Measurements from ENCODE around the gene OTOF. TPM values are rescaled to one million over a fixed set of nuclear protein-coding genes. Genes with fewer than 3 reads are reported as not detected.

OTOF gene
- total and polyA plus RNA-seq, 2 of the 13 experiments (the other 11 are each of a cell fraction or from before 2014, with no cell fraction given), result 0.04 TPM; not detected in 1

DNA sequence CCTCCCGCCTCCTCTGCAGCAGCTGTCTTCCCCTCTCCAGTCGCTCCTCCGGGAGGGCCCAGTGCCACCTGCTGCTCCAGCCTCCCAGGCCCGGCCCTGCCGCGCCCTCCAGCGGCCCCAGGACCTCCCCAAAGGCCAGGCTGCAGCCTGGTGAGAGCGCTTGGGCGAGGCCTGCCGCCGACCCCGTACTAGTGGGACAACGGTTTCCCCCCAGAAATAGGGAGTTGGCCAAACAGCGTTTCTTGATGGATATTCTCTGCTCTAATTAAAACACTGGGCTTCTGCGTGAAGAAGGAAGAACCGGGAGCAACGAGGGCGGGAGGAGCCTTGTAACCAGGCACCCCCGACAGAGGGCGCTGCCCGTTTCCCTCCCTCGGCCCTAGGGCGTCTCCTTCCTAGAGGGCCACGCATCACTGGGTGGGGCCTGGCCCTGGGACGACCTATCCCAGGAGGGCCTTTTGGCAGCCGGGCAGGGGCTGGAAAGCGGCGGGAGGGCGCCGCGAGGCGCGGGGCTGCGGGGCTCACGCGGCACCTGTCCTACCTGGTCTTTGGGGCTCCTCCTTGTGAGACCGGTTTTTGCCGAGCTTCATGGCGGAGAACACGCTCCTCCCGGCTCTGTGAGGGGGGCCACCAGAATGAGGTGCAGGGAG lies 25.4 kb upstream of the OTOF start (continued):
- TF ChIP-seq, protein P1, sequence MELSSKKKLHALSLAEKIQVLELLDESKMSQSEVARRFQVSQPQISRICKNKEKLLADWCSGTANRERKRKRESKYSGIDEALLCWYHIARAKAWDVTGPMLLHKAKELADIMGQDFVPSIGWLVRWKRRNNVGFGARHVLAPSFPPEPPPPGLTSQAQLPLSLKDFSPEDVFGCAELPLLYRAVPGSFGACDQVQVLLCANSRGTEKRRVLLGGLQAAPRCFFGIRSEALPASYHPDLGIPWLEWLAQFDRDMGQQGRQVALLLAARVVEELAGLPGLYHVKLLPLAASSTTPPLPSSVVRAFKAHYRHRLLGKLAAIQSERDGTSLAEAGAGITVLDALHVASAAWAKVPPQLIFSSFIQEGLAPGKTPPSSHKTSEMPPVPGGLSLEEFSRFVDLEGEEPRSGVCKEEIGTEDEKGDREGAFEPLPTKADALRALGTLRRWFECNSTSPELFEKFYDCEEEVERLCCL (CRISPR knock-in tag; IDR thresholded peaks at IDR 0.05; ENCODE audit: borderline replicate concordance), result no peak
- TF ChIP-seq, protein P2, sequence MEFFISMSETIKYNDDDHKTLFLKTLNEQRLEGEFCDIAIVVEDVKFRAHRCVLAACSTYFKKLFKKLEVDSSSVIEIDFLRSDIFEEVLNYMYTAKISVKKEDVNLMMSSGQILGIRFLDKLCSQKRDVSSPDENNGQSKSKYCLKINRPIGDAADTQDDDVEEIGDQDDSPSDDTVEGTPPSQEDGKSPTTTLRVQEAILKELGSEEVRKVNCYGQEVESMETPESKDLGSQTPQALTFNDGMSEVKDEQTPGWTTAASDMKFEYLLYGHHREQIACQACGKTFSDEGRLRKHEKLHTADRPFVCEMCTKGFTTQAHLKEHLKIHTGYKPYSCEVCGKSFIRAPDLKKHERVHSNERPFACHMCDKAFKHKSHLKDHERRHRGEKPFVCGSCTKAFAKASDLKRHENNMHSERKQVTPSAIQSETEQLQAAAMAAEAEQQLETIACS (CRISPR knock-in tag; IDR thresholded peaks at IDR 0.05), result no peak
- TF ChIP-seq, protein P3, sequence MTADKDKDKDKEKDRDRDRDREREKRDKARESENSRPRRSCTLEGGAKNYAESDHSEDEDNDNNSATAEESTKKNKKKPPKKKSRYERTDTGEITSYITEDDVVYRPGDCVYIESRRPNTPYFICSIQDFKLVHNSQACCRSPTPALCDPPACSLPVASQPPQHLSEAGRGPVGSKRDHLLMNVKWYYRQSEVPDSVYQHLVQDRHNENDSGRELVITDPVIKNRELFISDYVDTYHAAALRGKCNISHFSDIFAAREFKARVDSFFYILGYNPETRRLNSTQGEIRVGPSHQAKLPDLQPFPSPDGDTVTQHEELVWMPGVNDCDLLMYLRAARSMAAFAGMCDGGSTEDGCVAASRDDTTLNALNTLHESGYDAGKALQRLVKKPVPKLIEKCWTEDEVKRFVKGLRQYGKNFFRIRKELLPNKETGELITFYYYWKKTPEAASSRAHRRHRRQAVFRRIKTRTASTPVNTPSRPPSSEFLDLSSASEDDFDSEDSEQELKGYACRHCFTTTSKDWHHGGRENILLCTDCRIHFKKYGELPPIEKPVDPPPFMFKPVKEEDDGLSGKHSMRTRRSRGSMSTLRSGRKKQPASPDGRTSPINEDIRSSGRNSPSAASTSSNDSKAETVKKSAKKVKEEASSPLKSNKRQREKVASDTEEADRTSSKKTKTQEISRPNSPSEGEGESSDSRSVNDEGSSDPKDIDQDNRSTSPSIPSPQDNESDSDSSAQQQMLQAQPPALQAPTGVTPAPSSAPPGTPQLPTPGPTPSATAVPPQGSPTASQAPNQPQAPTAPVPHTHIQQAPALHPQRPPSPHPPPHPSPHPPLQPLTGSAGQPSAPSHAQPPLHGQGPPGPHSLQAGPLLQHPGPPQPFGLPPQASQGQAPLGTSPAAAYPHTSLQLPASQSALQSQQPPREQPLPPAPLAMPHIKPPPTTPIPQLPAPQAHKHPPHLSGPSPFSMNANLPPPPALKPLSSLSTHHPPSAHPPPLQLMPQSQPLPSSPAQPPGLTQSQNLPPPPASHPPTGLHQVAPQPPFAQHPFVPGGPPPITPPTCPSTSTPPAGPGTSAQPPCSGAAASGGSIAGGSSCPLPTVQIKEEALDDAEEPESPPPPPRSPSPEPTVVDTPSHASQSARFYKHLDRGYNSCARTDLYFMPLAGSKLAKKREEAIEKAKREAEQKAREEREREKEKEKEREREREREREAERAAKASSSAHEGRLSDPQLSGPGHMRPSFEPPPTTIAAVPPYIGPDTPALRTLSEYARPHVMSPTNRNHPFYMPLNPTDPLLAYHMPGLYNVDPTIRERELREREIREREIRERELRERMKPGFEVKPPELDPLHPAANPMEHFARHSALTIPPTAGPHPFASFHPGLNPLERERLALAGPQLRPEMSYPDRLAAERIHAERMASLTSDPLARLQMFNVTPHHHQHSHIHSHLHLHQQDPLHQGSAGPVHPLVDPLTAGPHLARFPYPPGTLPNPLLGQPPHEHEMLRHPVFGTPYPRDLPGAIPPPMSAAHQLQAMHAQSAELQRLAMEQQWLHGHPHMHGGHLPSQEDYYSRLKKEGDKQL (CRISPR knock-in tag; IDR thresholded peaks at IDR 0.05; ENCODE audit: low read depth), result no peak
- TF ChIP-seq NFYB (CRISPR knock-in tag; IDR thresholded peaks at IDR 0.05), result no peak
- TF ChIP-seq STAG1 (CRISPR knock-in tag; IDR thresholded peaks at IDR 0.05), result peak; percentile 53
- TF ChIP-seq RAD21 (CRISPR knock-in tag; IDR thresholded peaks at IDR 0.05), result peak; percentile 60
- no peak for TF ChIP-seq MXD4 (CRISPR knock-in tag; IDR thresholded peaks at IDR 0.05)
- TF ChIP-seq NR2F1 (CRISPR knock-in tag; IDR thresholded peaks at IDR 0.05), result no peak
- TF ChIP-seq, protein P4, sequence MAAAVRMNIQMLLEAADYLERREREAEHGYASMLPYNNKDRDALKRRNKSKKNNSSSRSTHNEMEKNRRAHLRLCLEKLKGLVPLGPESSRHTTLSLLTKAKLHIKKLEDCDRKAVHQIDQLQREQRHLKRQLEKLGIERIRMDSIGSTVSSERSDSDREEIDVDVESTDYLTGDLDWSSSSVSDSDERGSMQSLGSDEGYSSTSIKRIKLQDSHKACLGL (CRISPR knock-in tag; IDR thresholded peaks at IDR 0.05), result no peak
- TF ChIP-seq EHMT2 (IDR thresholded peaks at IDR 0.05; ENCODE audit: borderline replicate concordance, low read depth, low read length), result no peak
- no peak for TF ChIP-seq ZBTB42 (CRISPR knock-in tag; IDR thresholded peaks at IDR 0.05)
- 0 out of 2 replicates have a peak, but pooled peaks have one; percentile 24 for TF ChIP-seq ZNF788 (CRISPR knock-in tag; IDR thresholded peaks at IDR 0.05; ENCODE audit: borderline replicate concordance)
- peak; percentile 24; the same call in 1 of the 2 replicates for TF ChIP-seq ZNF768 (CRISPR knock-in tag; IDR thresholded peaks at IDR 0.05)
- peak; percentile 74; the same call in 1 of the 2 replicates for TF ChIP-seq KDM2A (CRISPR knock-in tag; IDR thresholded peaks at IDR 0.05; ENCODE audit: borderline replicate concordance, low read depth)
- TF ChIP-seq ELF4 (CRISPR knock-in tag; IDR thresholded peaks at IDR 0.05; ENCODE audit: borderline replicate concordance), result no peak
- TF ChIP-seq, protein P5, sequence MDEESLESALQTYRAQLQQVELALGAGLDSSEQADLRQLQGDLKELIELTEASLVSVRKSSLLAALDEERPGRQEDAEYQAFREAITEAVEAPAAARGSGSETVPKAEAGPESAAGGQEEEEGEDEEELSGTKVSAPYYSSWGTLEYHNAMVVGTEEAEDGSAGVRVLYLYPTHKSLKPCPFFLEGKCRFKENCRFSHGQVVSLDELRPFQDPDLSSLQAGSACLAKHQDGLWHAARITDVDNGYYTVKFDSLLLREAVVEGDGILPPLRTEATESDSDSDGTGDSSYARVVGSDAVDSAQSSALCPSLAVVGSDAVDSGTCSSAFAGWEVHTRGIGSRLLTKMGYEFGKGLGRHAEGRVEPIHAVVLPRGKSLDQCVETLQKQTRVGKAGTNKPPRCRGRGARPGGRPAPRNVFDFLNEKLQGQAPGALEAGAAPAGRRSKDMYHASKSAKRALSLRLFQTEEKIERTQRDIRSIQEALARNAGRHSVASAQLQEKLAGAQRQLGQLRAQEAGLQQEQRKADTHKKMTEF (CRISPR knock-in tag; IDR thresholded peaks at IDR 0.05), result 0 out of 2 replicates have a peak, but pooled peaks have one; percentile 22
- no peak for TF ChIP-seq SETDB1 (CRISPR knock-in tag; IDR thresholded peaks at IDR 0.05; ENCODE audit: borderline replicate concordance)
- TF ChIP-seq, protein P6, sequence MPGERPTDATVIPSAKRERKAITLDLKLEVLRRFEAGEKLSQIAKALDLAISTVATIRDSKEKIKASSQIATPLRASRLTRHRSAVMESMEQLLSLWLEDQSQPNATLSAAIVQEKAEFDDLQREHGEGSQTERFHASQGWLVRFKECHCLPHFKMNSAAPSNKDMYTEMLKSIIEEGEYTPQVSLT (CRISPR knock-in tag; IDR thresholded peaks at IDR 0.05; ENCODE audit: borderline replicate concordance, low read depth), result no peak

Data from HepG2 (cell line).